Activated T-cell treated with anti-CD3 and anti-CD28 coated beads, Interleukin-2, amount 50 U/mL, for 4 hours (primary cell): ENCODE results near the gene TFB2M. TPM values are rescaled to one million over a fixed set of nuclear protein-coding genes. Genes with fewer than 3 reads are reported as not detected.

Source experiments
- ATAC-seq, 2 donors: fragments of 200-7000 bp; cut with Tn5 transposase; one replicate each; pipeline ENCODE4 v1.10.0; 2021
- DNase-seq: peaks from one replicate; pipeline ENCODE4 v3.0.0-alpha.2; 2020
- H3K27me3 Mint-ChIP-seq: one replicate; pipeline ENCODE4 v1.8.0; 2021; ENCODE audit warnings: low read depth, mixed read lengths
- H3K36me3 Mint-ChIP-seq: one replicate; pipeline ENCODE4 v1.8.0; 2022; ENCODE audit warnings: mixed read lengths; ENCODE audit not compliant: insufficient read depth
- H3K4me1 Mint-ChIP-seq: one replicate; pipeline ENCODE4 v1.8.0; 2021; ENCODE audit warnings: low read depth, mixed read lengths
- H3K4me3 Mint-ChIP-seq: one replicate; pipeline ENCODE4 v1.8.0; 2021; ENCODE audit warnings: mild to moderate bottlenecking, moderate library complexity, mixed read lengths
- H3K9me3 Mint-ChIP-seq: one replicate; pipeline ENCODE4 v1.8.0; 2021; ENCODE audit warnings: mixed read lengths
- total RNA-seq, 3 donors: library from RNA; stranded (reverse); gene quantifications; one replicate each; pipeline ENCODE4 v1.2.1, GENCODE V29; 2021

Gene TFB2M
- total RNA-seq, 3 donors from 2014 or later = 41.7 to 45.8 (median 42.8) TPM

DNA sequence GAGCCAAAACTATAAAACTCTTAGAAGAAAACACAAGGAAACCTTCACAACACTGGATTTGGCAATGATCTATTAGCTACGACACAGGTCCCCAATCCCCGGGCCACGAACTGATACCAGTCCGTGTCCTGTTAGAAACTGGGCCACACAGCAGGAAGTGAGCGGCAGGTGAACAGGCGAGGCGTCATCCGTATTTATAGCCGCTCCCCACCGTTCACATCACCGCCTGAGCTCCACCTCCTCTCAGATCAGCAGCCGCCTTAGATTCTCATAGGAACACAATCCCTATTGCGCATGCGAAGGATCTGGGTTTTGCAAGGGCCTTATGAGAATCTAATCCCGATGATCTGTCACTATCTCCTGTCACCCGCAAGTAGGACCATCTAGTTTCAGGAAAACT, 11.9 kb downstream of the TFB2M start:
- no peak for DNase-seq
- ATAC-seq = no peak
- H3K36me3 Mint-ChIP-seq = peaks cover 42% of the 10 kb centered on the region
- no peaks in the 10 kb centered on the region for H3K27me3 Mint-ChIP-seq
- no peak overlapping the region for H3K4me3 Mint-ChIP-seq
- H3K9me3 Mint-ChIP-seq = no peaks in the 10 kb centered on the region
- H3K4me1 Mint-ChIP-seq = peaks cover 2% of the 10 kb centered on the region

DNA sequence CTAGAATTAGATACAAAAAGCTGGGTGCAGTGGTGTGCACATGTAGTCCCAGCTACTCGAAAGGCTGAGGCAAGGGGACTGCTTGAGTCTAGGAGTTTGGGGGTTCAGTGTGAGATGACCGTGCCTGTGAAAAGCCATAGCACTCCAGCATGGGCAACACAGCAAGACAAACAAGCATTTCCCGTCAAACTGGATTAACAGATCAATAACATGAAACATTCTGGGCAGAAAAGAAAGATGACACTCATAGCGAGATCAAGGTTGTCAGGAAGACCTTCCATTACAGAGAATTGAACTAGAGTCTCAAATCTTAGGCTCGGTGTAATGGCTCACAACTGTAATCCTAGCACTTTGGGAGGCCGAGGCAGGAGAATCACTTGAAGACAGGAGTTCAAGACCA, 14.0 kb downstream of the TFB2M start:
- Mint-ChIP-seq H3K4me1 (no peaks in the 10 kb centered on the region), H3K36me3 (peaks cover 40% of the 10 kb centered on the region), H3K9me3 (no peaks in the 10 kb centered on the region), H3K4me3 (no peak overlapping the region), H3K27me3 (no peaks in the 10 kb centered on the region)
- ATAC-seq (no peak), DNase-seq (no peak)

GRCh38 chr1:246550402-246550801, 15.7 kb downstream of the TFB2M start:
- Mint-ChIP-seq H3K36me3 (peaks cover 34% of the 10 kb centered on the region), H3K4me1 (no peaks in the 10 kb centered on the region), H3K27me3 (no peaks in the 10 kb centered on the region), H3K9me3 (no peaks in the 10 kb centered on the region), H3K4me3 (no peak overlapping the region)
- DNase-seq (no peak), ATAC-seq (no peak)

GRCh38 chr1:246549665-246550064, 16.4 kb downstream of the TFB2M start:
- ATAC-seq (no peak), DNase-seq (no peak)
- Mint-ChIP-seq H3K9me3 (no peaks in the 10 kb centered on the region), H3K36me3 (peaks cover 28% of the 10 kb centered on the region), H3K4me1 (no peaks in the 10 kb centered on the region), H3K27me3 (no peaks in the 10 kb centered on the region), H3K4me3 (no peak overlapping the region)

GRCh38 chr1:246544001-246544400, 22.1 kb downstream of the TFB2M start:
- no peak for ATAC-seq
- Mint-ChIP-seq H3K9me3 (no peaks in the 10 kb centered on the region), H3K4me3 (no peak overlapping the region), H3K27me3 (no peaks in the 10 kb centered on the region), H3K4me1 (no peaks in the 10 kb centered on the region), H3K36me3 (peaks cover 23% of the 10 kb centered on the region)
- no peak for DNase-seq

GRCh38 chr1:246540738-246541491, 25.1 kb downstream of the TFB2M start:
- Mint-ChIP-seq H3K36me3 (peaks cover 20% of the 10 kb centered on the region), H3K4me1 (no peaks in the 10 kb centered on the region), H3K4me3 (no peak overlapping the region), H3K9me3 (no peaks in the 10 kb centered on the region), H3K27me3 (no peaks in the 10 kb centered on the region)
- ATAC-seq (no peak), DNase-seq (no peak)

DNA sequence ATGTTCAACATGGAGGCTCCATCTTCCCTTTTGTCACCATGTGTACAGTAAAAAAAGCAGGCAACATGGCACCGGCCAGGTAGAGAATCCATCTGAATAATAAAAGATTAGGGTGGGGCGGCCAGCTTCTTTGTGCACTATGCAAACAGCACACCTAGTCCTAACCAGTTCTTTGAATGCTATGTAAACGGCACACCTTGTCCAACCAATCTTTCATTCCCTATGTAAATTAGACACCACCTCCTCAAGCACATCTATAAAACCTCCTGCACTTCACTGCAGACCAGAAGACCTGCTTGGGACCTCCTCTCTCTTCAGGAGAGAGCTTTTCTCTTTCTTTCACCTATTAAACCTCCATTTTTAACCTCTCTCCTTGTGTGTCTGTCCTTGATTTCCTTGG, 28.2 kb downstream of the TFB2M start:
- Mint-ChIP-seq H3K4me3 (no peak overlapping the region), H3K9me3 (no peaks in the 10 kb centered on the region), H3K36me3 (peaks cover 12% of the 10 kb centered on the region), H3K4me1 (no peaks in the 10 kb centered on the region), H3K27me3 (no peaks in the 10 kb centered on the region)
- no peak for ATAC-seq
- DNase-seq = no peak

GRCh38 chr1:246537441-246537840, 28.6 kb downstream of the TFB2M start:
- ATAC-seq (no peak), DNase-seq (no peak)
- Mint-ChIP-seq H3K4me1 (no peaks in the 10 kb centered on the region), H3K4me3 (no peak overlapping the region), H3K27me3 (no peaks in the 10 kb centered on the region), H3K36me3 (peaks cover 12% of the 10 kb centered on the region), H3K9me3 (no peaks in the 10 kb centered on the region)

DNA sequence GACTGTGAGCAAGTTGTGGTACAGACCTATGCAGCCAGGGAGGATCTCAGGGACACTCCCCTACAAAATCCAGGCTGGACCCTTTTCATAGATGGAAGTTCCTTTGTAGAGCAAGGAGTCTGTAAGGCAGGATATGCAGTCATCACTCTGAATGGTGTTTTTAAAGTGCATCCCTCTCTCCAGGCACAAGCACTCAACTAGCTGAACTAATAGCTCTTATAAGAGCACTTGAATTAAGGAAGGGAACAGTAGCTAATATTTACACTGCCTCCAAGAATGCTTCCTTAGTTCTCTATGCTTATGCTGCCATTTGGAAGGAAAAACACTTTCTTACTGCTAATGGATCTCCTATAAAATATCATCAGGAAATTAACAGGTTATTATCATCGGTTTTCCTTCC, 31.9 kb downstream of the TFB2M start:
- H3K9me3 Mint-ChIP-seq = peaks cover 12% of the 10 kb centered on the region
- H3K4me1 Mint-ChIP-seq = no peaks in the 10 kb centered on the region
- no peak for ATAC-seq
- H3K27me3 Mint-ChIP-seq = no peaks in the 10 kb centered on the region
- H3K36me3 Mint-ChIP-seq = peaks cover 2% of the 10 kb centered on the region
- no peak for DNase-seq
- H3K4me3 Mint-ChIP-seq = no peak overlapping the region

GRCh38 chr1:246533371-246533905, 32.6 kb downstream of the TFB2M start:
- DNase-seq (no peak), ATAC-seq (no peak)
- Mint-ChIP-seq H3K27me3 (no peaks in the 10 kb centered on the region), H3K4me1 (no peaks in the 10 kb centered on the region), H3K36me3 (no peaks in the 10 kb centered on the region), H3K9me3 (peaks cover 12% of the 10 kb centered on the region), H3K4me3 (no peak overlapping the region)

- ATAC-seq = no peak
- Mint-ChIP-seq H3K36me3 (no peaks in the 10 kb centered on the region), H3K4me1 (peaks cover 3% of the 10 kb centered on the region)
Observed at GRCh38 chr1:246532519-246532918, 33.5 kb downstream of the TFB2M start.

DNA sequence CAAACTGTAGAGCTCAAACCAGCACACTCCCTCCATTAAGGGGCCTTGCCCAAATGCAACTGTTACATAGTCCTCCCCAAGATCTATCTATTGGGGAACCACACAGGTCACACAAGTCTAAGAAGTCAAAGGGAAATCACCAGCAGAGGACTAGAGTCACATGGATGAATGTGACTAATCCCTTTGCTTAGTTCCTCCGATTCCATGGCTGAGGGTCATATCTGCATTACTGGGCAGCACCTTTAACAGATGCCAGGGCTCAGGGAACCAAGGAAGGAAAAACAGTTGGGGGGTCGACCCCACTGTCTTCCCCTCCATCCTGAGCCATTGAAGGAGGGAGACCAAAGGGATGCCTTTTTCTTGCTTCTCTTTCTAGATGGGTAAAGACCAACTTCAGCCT, 35.6 kb downstream of the TFB2M start:
- H3K4me1 Mint-ChIP-seq = peaks cover 7% of the 10 kb centered on the region
- H3K27me3 Mint-ChIP-seq = no peaks in the 10 kb centered on the region
- H3K36me3 Mint-ChIP-seq = no peaks in the 10 kb centered on the region
- H3K9me3 Mint-ChIP-seq = peaks cover 12% of the 10 kb centered on the region
- DNase-seq (no peak), ATAC-seq (no peak)
- no peak overlapping the region for H3K4me3 Mint-ChIP-seq

More at GRCh38 chr1:246532519-246532918, 33.5 kb downstream of the TFB2M start:
- DNase-seq = no peak
- H3K27me3 Mint-ChIP-seq = no peaks in the 10 kb centered on the region
- peaks cover 12% of the 10 kb centered on the region for H3K9me3 Mint-ChIP-seq
- no peak overlapping the region for H3K4me3 Mint-ChIP-seq

DNA sequence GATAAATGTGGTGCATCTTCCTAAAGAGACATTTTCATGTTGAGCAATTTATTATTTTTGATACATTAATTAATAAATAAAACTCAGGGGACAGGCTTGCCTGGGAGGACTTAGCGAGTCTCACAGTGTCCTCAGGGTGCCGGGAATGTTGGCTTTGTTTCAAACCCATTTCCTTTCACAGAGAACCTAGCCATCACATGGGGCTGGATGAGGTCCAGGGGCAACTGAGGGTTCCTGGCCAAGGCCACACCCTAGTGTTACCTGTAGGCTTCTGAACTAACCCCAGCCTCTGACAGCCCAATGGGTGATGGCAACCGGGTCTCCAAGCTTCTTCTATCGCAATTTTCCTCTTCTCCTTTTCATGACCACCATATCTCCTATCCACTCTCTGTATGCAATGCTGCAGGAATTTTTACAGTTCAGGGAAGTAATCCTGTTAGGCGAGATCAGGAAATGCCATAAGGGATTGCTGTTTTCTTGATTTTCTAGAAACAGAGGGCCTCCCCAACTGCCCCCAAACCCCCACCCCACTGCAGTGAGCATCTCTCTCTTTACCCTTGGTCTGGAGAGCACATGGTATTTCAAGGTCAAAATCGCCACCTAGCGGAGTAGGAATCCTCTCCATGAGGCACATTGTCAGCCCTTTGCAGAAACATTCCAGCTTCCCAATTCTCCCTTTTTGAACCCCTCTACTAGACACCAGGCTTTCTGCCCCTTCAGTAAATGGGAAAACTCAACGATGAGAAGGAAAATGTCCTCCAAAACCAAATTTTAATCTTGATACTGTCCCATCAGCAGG, 36.9 kb downstream of the TFB2M start:
- peaks cover 12% of the 10 kb centered on the region for H3K9me3 Mint-ChIP-seq
- H3K4me1 Mint-ChIP-seq = peaks cover 7% of the 10 kb centered on the region
- no peaks in the 10 kb centered on the region for H3K36me3 Mint-ChIP-seq
- no peaks in the 10 kb centered on the region for H3K27me3 Mint-ChIP-seq
- H3K4me3 Mint-ChIP-seq = no peak overlapping the region
- DNase-seq (no peak), ATAC-seq (no peak)

DNA sequence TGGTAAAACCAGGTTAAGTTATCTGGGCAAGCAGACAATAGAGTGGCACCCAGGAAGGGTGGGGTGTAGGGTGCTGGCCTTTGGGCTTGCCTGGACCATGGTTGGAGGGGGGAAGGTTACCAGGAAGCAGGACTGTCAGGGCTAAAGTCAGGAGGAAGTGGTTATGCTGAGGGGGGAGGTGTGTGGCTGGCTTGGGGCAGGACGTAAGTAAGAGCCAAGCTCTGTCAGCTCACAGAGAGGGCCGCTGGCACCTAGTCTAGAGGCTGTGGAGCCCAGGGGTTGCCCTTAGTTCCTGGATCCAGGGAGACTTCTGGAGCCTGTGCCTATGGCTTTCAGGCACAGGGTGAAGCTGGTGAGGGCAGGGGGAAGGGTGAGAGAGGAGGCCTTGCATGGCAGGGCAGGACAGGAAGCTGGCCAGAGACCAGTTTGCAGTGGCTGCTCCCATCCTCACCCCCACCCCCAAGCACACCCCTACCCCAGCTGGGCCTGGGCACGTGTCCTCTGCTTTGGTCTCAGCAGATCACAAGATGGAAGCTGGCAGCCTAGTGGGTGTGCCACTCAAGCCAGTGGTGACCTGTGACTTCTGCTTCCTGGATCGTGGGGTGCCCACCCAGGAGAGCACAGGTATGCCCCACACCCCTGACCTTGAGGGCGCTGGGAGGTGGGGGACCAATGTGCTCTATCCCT, 38.5 kb downstream of the TFB2M start:
- DNase-seq (no peak), ATAC-seq (no peak)
- Mint-ChIP-seq H3K36me3 (no peaks in the 10 kb centered on the region), H3K4me3 (no peak overlapping the region), H3K27me3 (no peaks in the 10 kb centered on the region), H3K4me1 (peaks cover 7% of the 10 kb centered on the region), H3K9me3 (peaks cover 12% of the 10 kb centered on the region)
